ENCODE data around the gene MAP4K2. TPM values are rescaled to one million over a fixed set of nuclear protein-coding genes. Genes with fewer than 3 reads are reported as not detected.

The MAP4K2 gene
- total RNA-seq, 1 donor from 2014 or later, result 20.2 TPM

- Mint-ChIP-seq H3K4me3 (no peak overlapping the region), H3K4me1 (ENCODE audit: unreplicated experiment) (peaks cover 9% of the 10 kb centered on the region), H3K9me3 (no peaks in the 10 kb centered on the region), H3K27ac (no peak overlapping the region), H3K36me3 (no peaks in the 10 kb centered on the region), H3K27me3 (peaks cover 16% of the 10 kb centered on the region)
- no peak for DNase-seq (ENCODE audit: extremely low spot score, unreplicated experiment)
- TF ChIP-seq CTCF (conservative IDR thresholded peaks at IDR 0.05), result no peak
These were observed 51.9 kb downstream of the MAP4K2 start for GRCh38 chr11:64751136-64751535.

- Mint-ChIP-seq H3K36me3 (no peaks in the 10 kb centered on the region), H3K4me1 (ENCODE audit: unreplicated experiment) (peaks cover 9% of the 10 kb centered on the region), H3K9me3 (no peaks in the 10 kb centered on the region), H3K4me3 (no peak overlapping the region), H3K27me3 (peaks cover 19% of the 10 kb centered on the region), H3K27ac (no peak overlapping the region)
- no peak for DNase-seq (ENCODE audit: extremely low spot score, unreplicated experiment)
- no peak for TF ChIP-seq CTCF (conservative IDR thresholded peaks at IDR 0.05)
These were observed 52.5 kb downstream of the MAP4K2 start for GRCh38 chr11:64750361-64751054.

GRCh38 chr11:64747961-64748665, 54.9 kb downstream of the MAP4K2 start:
- DNase-seq (ENCODE audit: extremely low spot score, unreplicated experiment), result no peak
- no peaks in the 10 kb centered on the region for H3K36me3 Mint-ChIP-seq
- TF ChIP-seq CTCF (conservative IDR thresholded peaks at IDR 0.05), result no peak
- no peak overlapping the region for H3K27ac Mint-ChIP-seq
- H3K9me3 Mint-ChIP-seq, result no peaks in the 10 kb centered on the region
- peak overlapping the region; percentile 77 for H3K4me3 Mint-ChIP-seq
- peaks cover 15% of the 10 kb centered on the region for H3K4me1 Mint-ChIP-seq (ENCODE audit: unreplicated experiment)
- H3K27me3 Mint-ChIP-seq, result peaks cover 33% of the 10 kb centered on the region

- no peak for DNase-seq (ENCODE audit: extremely low spot score, unreplicated experiment)
- peaks cover 11% of the 10 kb centered on the region for H3K4me1 Mint-ChIP-seq (ENCODE audit: unreplicated experiment)
- peak overlapping the region; percentile 64 for H3K4me3 Mint-ChIP-seq
- peaks cover 43% of the 10 kb centered on the region for H3K27me3 Mint-ChIP-seq
- H3K27ac Mint-ChIP-seq, result no peak overlapping the region
- TF ChIP-seq CTCF (conservative IDR thresholded peaks at IDR 0.05), result no peak
- no peaks in the 10 kb centered on the region for H3K9me3 Mint-ChIP-seq
- no peaks in the 10 kb centered on the region for H3K36me3 Mint-ChIP-seq
These were observed 56.5 kb downstream of the MAP4K2 start for GRCh38 chr11:64746486-64746885.

GRCh38 chr11:64745521-64746328, 57.3 kb downstream of the MAP4K2 start:
- no peak overlapping the region for H3K27ac Mint-ChIP-seq
- no peaks in the 10 kb centered on the region for H3K36me3 Mint-ChIP-seq
- H3K4me1 Mint-ChIP-seq (ENCODE audit: unreplicated experiment), result peaks cover 11% of the 10 kb centered on the region
- peak overlapping the region; percentile 78 for H3K4me3 Mint-ChIP-seq
- TF ChIP-seq CTCF (conservative IDR thresholded peaks at IDR 0.05), result no peak
- peaks cover 50% of the 10 kb centered on the region for H3K27me3 Mint-ChIP-seq
- no peak for DNase-seq (ENCODE audit: extremely low spot score, unreplicated experiment)
- H3K9me3 Mint-ChIP-seq, result no peaks in the 10 kb centered on the region

Measured in type B pancreatic cell (in vitro differentiated cells).